Vagina (tissue), 2 donors: ENCODE measurements around the gene SLC9A2. TPM values are rescaled to one million over a fixed set of nuclear protein-coding genes. Genes with fewer than 3 reads are reported as not detected.
A peak's percentile ranks its signal among the peaks of the same experiment; 100 is the strongest.

Experiments
- DNase-seq, 2 donors: peaks; one replicate each; pipeline ENCODE4 v3.0.0-alpha.2; 2017; ENCODE audit errors: extremely low spot score in 2 of 2
- H3K27ac ChIP-seq: fragments of 200-600 bp; sonication (generic); one replicate; pipeline ENCODE4 v1.5.1; 2019
- H3K27me3 ChIP-seq: fragments of 200-600 bp; sonication (generic); one replicate; pipeline ENCODE4 v1.5.1; 2019
- H3K36me3 ChIP-seq, 2 donors: fragments of 200-600 bp; sonication (generic); one replicate each; pipeline ENCODE4 v1.5.1; 2017 to 2019
- H3K4me1 ChIP-seq: fragments of 200-600 bp; sonication (generic); one replicate; pipeline ENCODE4 v1.5.1; 2019
- H3K4me3 ChIP-seq, 2 donors: fragments of 200-600 bp; sonication (generic); 1 replicate in 1 of 2; 2 replicates in 1 of 2; pipeline ENCODE4 v1.5.1; 2016 to 2019
- H3K9me3 ChIP-seq: fragments of 200-600 bp; sonication (generic); one replicate; pipeline ENCODE4 v1.5.1; 2019
- CTCF ChIP-seq, 3 experiments: fragments of 450-650 bp in 2 of 3; fragments of 200-600 bp in 1 of 3; sonication (generic) in 1 of 3; IDR thresholded peaks; one replicate each; pipeline ENCODE4 v1.5.1; 2017 to 2019; ENCODE audit warnings: antibody characterized with exemption in 3 of 3, mild to moderate bottlenecking in 2 of 3, moderate library complexity in 2 of 3
- POLR2A ChIP-seq, 2 donors: fragments of 450-650 bp; IDR thresholded peaks; one replicate each; pipeline ENCODE4 v1.6.1; 2017; ENCODE audit warnings: antibody characterized with exemption in 2 of 2, mild to moderate bottlenecking in 2 of 2, moderate library complexity in 2 of 2
- POLR2AphosphoS5 ChIP-seq, 2 donors: sonication (generic); formaldehyde crosslinking; IDR thresholded peaks; one replicate each; pipeline ENCODE4 v1.9.0; 2017; ENCODE audit warnings: antibody characterized with exemption in 2 of 2, mild to moderate bottlenecking in 2 of 2, low read depth in 1 of 2; ENCODE audit not compliant: insufficient read depth in 1 of 2
- intact Hi-C: fragments of 100-400 bp; cut with DNase I; formaldehyde crosslinking; loops from one replicate; pipeline ENCODE4 v1.15.1; 2023
- total RNA-seq: library from RNA; depleted of rRNA; stranded (reverse); fragments of >200 nt; gene quantifications from one replicate; pipeline ENCODE4 v1.2.3, GENCODE V29; 2016

The SLC9A2 gene
- total RNA-seq, 1 donor from 2014 or later, result not detected

DNA sequence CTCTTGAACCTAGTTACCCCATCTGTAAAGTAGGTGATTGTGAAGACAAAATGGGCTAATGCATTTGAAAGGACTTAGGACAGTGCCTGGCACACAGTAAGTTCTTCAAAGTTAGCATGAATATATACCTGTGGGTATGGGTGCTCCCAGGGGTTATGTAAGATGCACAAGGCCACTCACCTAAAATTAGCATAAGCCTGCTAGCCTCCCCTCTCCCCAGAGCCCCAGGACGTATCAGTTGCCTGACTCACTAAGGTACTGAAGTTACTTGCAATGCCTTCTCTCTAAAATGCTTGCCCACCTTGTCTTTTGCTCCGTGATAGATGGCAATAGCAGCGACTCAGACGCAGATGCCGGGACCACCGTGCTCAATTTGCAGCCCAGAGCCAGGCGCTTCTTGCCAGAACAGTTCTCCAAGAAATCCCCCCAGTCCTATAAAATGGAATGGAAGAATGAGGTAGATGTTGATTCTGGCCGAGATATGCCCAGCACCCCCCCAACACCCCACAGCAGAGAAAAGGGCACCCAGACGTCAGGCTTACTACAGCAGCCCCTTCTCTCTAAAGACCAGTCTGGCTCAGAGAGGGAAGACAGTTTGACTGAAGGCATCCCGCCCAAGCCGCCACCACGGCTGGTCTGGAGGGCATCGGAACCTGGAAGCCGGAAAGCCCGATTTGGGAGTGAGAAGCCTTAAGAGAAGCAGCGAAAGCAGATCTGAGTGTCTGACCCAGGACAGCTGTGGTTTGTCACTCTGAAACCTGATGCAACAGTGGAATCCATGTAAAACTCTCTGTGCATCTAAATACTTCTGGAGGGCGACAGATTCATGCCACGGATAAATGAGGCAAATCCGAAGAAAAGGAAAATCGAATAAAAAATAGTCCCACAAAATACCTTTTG lies 88.7 kb downstream of the SLC9A2 start:
- DNase-seq, result no peak
- Histone ChIP-seq H3K27ac (no peak overlapping the region), H3K4me3 (no peak overlapping the region), H3K27me3 (no peaks in the 10 kb centered on the region), H3K9me3 (no peaks in the 10 kb centered on the region), H3K36me3 (no peaks in the 10 kb centered on the region), H3K4me1 (no peaks in the 10 kb centered on the region)
- no peak for TF ChIP-seq POLR2AphosphoS5 (IDR thresholded peaks at IDR 0.05; ENCODE audit: insufficient read depth in 1 of 2, low read depth in 1 of 2)
- TF ChIP-seq POLR2A (IDR thresholded peaks at IDR 0.05), result no peak
- no peak for TF ChIP-seq CTCF (IDR thresholded peaks at IDR 0.05)
- intact Hi-C loops, result no loop called here

DNA sequence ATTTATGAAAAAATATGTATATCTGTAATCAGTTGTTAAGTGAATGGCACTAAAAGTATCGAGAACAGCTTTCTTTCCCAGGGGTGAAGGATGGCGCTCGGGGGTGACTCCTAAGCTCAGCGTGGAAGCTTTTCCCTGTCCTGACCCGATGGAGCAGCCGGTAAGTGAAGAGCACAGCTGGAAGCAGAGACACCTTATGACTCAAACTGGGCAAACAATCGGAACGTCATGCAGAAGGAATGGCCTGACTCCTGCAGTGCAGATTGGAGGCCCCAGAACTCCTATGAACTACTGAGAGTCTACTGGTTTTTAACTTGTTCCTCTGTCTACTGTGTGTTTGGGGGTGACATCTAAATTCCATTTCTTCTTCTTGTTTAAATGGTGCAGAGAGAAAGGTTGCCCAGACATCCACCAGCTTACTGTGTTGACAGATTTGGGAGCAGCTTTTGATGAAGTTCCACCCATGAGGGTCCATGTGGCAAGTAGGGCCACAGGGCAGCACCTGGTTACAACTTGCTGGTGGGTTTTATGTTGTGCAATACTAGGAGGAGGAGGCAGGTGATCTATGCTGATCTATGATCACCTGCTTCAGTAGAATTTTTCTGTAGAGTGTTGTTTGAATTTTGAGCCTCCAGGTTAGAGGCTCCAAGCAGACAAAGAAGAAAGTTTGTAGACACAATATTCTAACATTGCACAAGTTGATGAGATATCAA lies 89.7 kb downstream of the SLC9A2 start:
- no peak for TF ChIP-seq CTCF (IDR thresholded peaks at IDR 0.05)
- H3K4me1 ChIP-seq, result no peaks in the 10 kb centered on the region
- no peaks in the 10 kb centered on the region for H3K36me3 ChIP-seq
- H3K9me3 ChIP-seq, result no peaks in the 10 kb centered on the region
- intact Hi-C loops, result no loop called here
- H3K27ac ChIP-seq, result no peak overlapping the region
- H3K27me3 ChIP-seq, result no peaks in the 10 kb centered on the region
- H3K4me3 ChIP-seq, result no peak overlapping the region
- DNase-seq, result no peak

DNA sequence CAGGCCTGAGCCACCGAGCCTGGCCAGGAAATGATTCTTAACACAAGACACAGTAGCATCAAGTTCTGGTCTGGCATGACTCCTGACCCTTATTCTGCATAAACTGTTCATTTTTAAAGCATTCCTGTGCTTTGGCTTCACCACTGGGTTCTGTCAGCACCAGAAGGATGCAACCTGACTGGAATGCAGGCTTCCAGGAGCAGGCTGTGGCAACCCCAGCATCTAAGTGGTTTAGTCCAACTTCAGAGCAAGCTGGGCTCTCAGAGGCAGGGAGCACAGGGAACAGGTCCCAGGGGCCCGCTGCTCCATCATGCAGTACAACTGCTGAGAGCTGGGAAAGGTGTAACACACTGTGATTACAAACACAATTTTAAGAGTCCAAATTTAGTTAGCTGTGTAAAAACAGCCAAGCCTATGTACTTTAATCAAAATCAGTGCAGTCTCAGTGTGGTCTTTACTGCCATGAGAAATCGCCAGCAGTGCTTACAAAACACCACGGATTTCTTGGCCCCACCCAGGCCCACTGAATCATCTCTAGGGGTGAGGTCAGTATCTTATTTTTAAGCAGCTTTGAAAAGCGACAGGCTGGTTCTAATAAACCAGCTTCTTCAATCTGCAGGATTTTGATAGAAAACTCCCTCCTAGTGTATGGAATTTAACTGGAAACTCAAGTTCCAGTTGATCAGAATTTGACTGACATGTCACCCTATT lies 98.1 kb downstream of the SLC9A2 start:
- Histone ChIP-seq H3K27me3 (no peaks in the 10 kb centered on the region), H3K9me3 (no peaks in the 10 kb centered on the region), H3K36me3 (peaks cover 0 to 28% of the 10 kb centered on the region in 2 donors), H3K4me3 (no peak overlapping the region), H3K4me1 (no peaks in the 10 kb centered on the region), H3K27ac (peak overlapping the region; percentile 60)
- intact Hi-C loops, result no loop called here
- TF ChIP-seq CTCF (IDR thresholded peaks at IDR 0.05) (no peak), POLR2AphosphoS5 (IDR thresholded peaks at IDR 0.05; ENCODE audit: insufficient read depth in 1 of 2, low read depth in 1 of 2) (no peak), POLR2A (IDR thresholded peaks at IDR 0.05) (no peak)
- DNase-seq, result no peak

- DNase-seq, result no peak
- Histone ChIP-seq H3K4me3 (no peak overlapping the region), H3K9me3 (no peaks in the 10 kb centered on the region), H3K27ac (peak overlapping the region; percentile 60), H3K36me3 (peaks cover 0 to 40% of the 10 kb centered on the region in 2 donors), H3K27me3 (no peaks in the 10 kb centered on the region), H3K4me1 (no peaks in the 10 kb centered on the region)
- intact Hi-C loops, result no loop called here
- no peak for TF ChIP-seq POLR2AphosphoS5 (IDR thresholded peaks at IDR 0.05; ENCODE audit: insufficient read depth in 1 of 2, low read depth in 1 of 2)
- no peak for TF ChIP-seq POLR2A (IDR thresholded peaks at IDR 0.05)
- no peak for TF ChIP-seq CTCF (IDR thresholded peaks at IDR 0.05)
These were observed 99.3 kb downstream of the SLC9A2 start for GRCh38 chr2:102718387-102719316.
